ENCODE data around the gene HEXD.

HEXD gene

GRCh38 chr17:82474223-82475010 is 56.3 kb downstream of the HEXD start:
- no peak overlapping the region for H3K4me3 ChIP-seq (ENCODE audit: control insufficient read depth, low read depth, low read length)
- TF ChIP-seq CTCF (IDR thresholded peaks at IDR 0.05; ENCODE audit: control insufficient read depth, insufficient read depth, low read depth, low read length, missing control alignments): no peak
- no peak for DNase-seq (ENCODE audit: low read depth)

GRCh38 chr17:82475458-82475857 is 57.3 kb downstream of the HEXD start:
- DNase-seq (ENCODE audit: low read depth): no peak
- H3K4me3 ChIP-seq (ENCODE audit: control insufficient read depth, low read depth, low read length): no peak overlapping the region
- TF ChIP-seq CTCF (IDR thresholded peaks at IDR 0.05; ENCODE audit: control insufficient read depth, insufficient read depth, low read depth, low read length, missing control alignments): no peak

- no peak for TF ChIP-seq CTCF (IDR thresholded peaks at IDR 0.05; ENCODE audit: control insufficient read depth, insufficient read depth, low read depth, low read length, missing control alignments)
- no peak for DNase-seq (ENCODE audit: low read depth)
- no peak overlapping the region for H3K4me3 ChIP-seq (ENCODE audit: control insufficient read depth, low read depth, low read length)
These were observed 59.8 kb downstream of the HEXD start for GRCh38 chr17:82477934-82478333.

GRCh38 chr17:82479602-82480001 is 61.5 kb downstream of the HEXD start:
- no peak overlapping the region for H3K4me3 ChIP-seq (ENCODE audit: control insufficient read depth, low read depth, low read length)
- DNase-seq (ENCODE audit: low read depth): no peak
- no peak for TF ChIP-seq CTCF (IDR thresholded peaks at IDR 0.05; ENCODE audit: control insufficient read depth, insufficient read depth, low read depth, low read length, missing control alignments)

GRCh38 chr17:82480318-82480717 is 62.2 kb downstream of the HEXD start:
- no peak for DNase-seq (ENCODE audit: low read depth)
- no peak overlapping the region for H3K4me3 ChIP-seq (ENCODE audit: control insufficient read depth, low read depth, low read length)
- TF ChIP-seq CTCF (IDR thresholded peaks at IDR 0.05; ENCODE audit: control insufficient read depth, insufficient read depth, low read depth, low read length, missing control alignments): no peak

- TF ChIP-seq CTCF (IDR thresholded peaks at IDR 0.05; ENCODE audit: control insufficient read depth, insufficient read depth, low read depth, low read length, missing control alignments): no peak
- DNase-seq (ENCODE audit: low read depth): no peak
These were observed 65.1 kb downstream of the HEXD start for GRCh38 chr17:82483204-82483660.

More at GRCh38 chr17:82483204-82483660, 65.1 kb downstream of the HEXD start:
- H3K4me3 ChIP-seq (ENCODE audit: control insufficient read depth, low read depth, low read length): no peak overlapping the region

All from AG09309 (cell line).